ENCODE measurements around the gene RASGRP2. TPM values are rescaled to one million over a fixed set of nuclear protein-coding genes. Genes with fewer than 3 reads are reported as not detected.

The RASGRP2 gene
- total RNA-seq, 2 donors from 2014 or later: 0.86 to 1.9 TPM

GRCh38 chr11:64764753-64765152 lies 20.8 kb upstream of the RASGRP2 start:
- peak; percentile 38 for DNase-seq
- Histone ChIP-seq H3K4me1 (ENCODE audit: control insufficient read depth, insufficient read depth, low read length) (peaks cover 16% of the 10 kb centered on the region), H3K4me3 (ENCODE audit: low read length) (no peak overlapping the region), H3K27me3 (ENCODE audit: control insufficient read depth, insufficient read depth, low read length, poor library complexity, severe bottlenecking) (no peaks in the 10 kb centered on the region), H3K9me3 (ENCODE audit: control insufficient read depth, low read length) (no peaks in the 10 kb centered on the region), H3K27ac (ENCODE audit: low read depth, low read length) (peak overlapping the region; percentile 4), H3K36me3 (ENCODE audit: control insufficient read depth, insufficient read depth, low read length) (peaks cover 68% of the 10 kb centered on the region), H3K9ac (ENCODE audit: extremely low read depth, low read length, poor library complexity, severe bottlenecking) (no peak overlapping the region)
- no peak overlapping the region for H3K4me3 Mint-ChIP-seq
- no peaks in the 10 kb centered on the region for H3K27me3 Mint-ChIP-seq (ENCODE audit: insufficient read depth)
- H3K4me1 Mint-ChIP-seq: peaks cover 40% of the 10 kb centered on the region
- no peaks in the 10 kb centered on the region for H3K9me3 Mint-ChIP-seq
- no peak for TF ChIP-seq CTCF (conservative IDR thresholded peaks at IDR 0.05)
- WGBS, 2 experiments (ENCODE audit: insufficient coverage in 1 of 2, insufficient read length in 1 of 2): 92 to 94% methylated on average over 7 to 8 of the region's 8 CpGs
- peaks cover 67% of the 10 kb centered on the region for H3K36me3 Mint-ChIP-seq (ENCODE audit: low read depth)
- peak overlapping the region; percentile 87 for H3K27ac Mint-ChIP-seq

- Histone ChIP-seq H3K4me1 (ENCODE audit: control insufficient read depth, insufficient read depth, low read length) (peaks cover 16% of the 10 kb centered on the region), H3K9ac (ENCODE audit: extremely low read depth, low read length, poor library complexity, severe bottlenecking) (no peak overlapping the region), H3K36me3 (ENCODE audit: control insufficient read depth, insufficient read depth, low read length) (peaks cover 62% of the 10 kb centered on the region), H3K9me3 (ENCODE audit: control insufficient read depth, low read length) (no peaks in the 10 kb centered on the region), H3K4me3 (ENCODE audit: low read length) (no peak overlapping the region), H3K27ac (ENCODE audit: low read depth, low read length) (peak overlapping the region; percentile 77), H3K27me3 (ENCODE audit: control insufficient read depth, insufficient read depth, low read length, poor library complexity, severe bottlenecking) (no peaks in the 10 kb centered on the region)
- WGBS, 2 experiments (ENCODE audit: insufficient coverage in 1 of 2, insufficient read length in 1 of 2): 87 to 89% methylated on average over 9 to 10 of the region's 11 CpGs
- Mint-ChIP-seq H3K27ac (peak overlapping the region; percentile 87), H3K27me3 (ENCODE audit: insufficient read depth) (no peaks in the 10 kb centered on the region), H3K9me3 (no peaks in the 10 kb centered on the region), H3K4me1 (peaks cover 46% of the 10 kb centered on the region), H3K36me3 (ENCODE audit: low read depth) (peaks cover 61% of the 10 kb centered on the region), H3K4me3 (peak overlapping the region; percentile 8)
- no peak for TF ChIP-seq CTCF (conservative IDR thresholded peaks at IDR 0.05)
- DNase-seq: no peak
Measured at GRCh38 chr11:64764040-64764611, 20.2 kb upstream of the RASGRP2 start.

- no peak for DNase-seq
- H3K27ac Mint-ChIP-seq: peak overlapping the region; percentile 87
- peak overlapping the region; percentile 8 for H3K4me3 Mint-ChIP-seq
- Histone ChIP-seq H3K9me3 (ENCODE audit: control insufficient read depth, low read length) (no peaks in the 10 kb centered on the region), H3K4me1 (ENCODE audit: control insufficient read depth, insufficient read depth, low read length) (peaks cover 16% of the 10 kb centered on the region), H3K27me3 (ENCODE audit: control insufficient read depth, insufficient read depth, low read length, poor library complexity, severe bottlenecking) (no peaks in the 10 kb centered on the region), H3K4me3 (ENCODE audit: low read length) (no peak overlapping the region), H3K27ac (ENCODE audit: low read depth, low read length) (peak overlapping the region; percentile 77), H3K36me3 (ENCODE audit: control insufficient read depth, insufficient read depth, low read length) (peaks cover 56% of the 10 kb centered on the region), H3K9ac (ENCODE audit: extremely low read depth, low read length, poor library complexity, severe bottlenecking) (no peak overlapping the region)
- WGBS, 2 experiments (ENCODE audit: insufficient coverage in 1 of 2, insufficient read length in 1 of 2): 78 to 85% methylated on average over 4 to 6 of the region's 6 CpGs
- H3K4me1 Mint-ChIP-seq: peaks cover 46% of the 10 kb centered on the region
- no peaks in the 10 kb centered on the region for H3K9me3 Mint-ChIP-seq
- no peak for TF ChIP-seq CTCF (conservative IDR thresholded peaks at IDR 0.05)
- no peaks in the 10 kb centered on the region for H3K27me3 Mint-ChIP-seq (ENCODE audit: insufficient read depth)
- peaks cover 56% of the 10 kb centered on the region for H3K36me3 Mint-ChIP-seq (ENCODE audit: low read depth)
Measured at GRCh38 chr11:64763526-64764039, 19.6 kb upstream of the RASGRP2 start.
